ENCODE data around the gene ADPRM. TPM values are rescaled to one million over a fixed set of nuclear protein-coding genes. Genes with fewer than 3 reads are reported as not detected.

ADPRM gene
- total RNA-seq, 1 donor from 2014 or later, result 8.9 TPM

DNA sequence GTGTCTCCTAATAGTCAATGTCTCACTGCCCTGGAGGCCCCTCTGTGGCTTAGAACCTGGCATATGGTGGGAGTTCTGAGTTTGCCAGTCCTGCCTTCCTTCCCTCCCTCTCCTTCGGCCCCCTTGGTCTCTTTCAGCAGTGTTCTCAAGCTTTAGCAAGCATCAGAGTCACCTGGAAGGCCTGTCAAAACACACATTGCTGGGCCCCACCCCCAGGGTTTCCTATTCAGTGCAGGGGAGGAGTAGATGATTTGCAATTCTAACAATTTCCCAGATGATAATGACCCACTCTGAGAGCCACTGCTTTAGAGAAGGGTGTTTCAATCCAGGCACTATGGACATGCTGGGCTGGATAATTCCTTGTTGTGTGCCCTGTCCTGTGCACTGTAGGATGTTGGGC, 58.8 kb downstream of the ADPRM start:
- peak overlapping the region; percentile 68 for H3K4me2 ChIP-seq

DNA sequence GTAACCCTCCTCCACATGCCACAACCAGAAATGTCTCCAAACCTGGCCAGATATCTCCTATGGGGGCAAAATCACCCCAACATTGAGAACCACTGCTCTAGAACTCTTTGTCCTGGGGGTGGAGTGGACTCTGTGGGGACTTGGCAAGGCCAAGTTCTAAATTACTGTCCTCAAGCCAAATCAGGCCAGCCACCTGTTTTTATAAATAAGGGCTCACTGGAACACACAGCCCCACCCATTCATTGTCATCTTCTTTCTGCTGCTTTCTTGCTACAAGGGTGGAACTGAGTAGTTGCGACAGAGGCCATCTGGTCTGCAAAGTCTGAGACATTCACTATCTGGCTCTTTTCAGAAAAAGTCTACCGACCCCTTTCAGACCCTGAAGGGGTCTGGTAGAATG, 59.2 kb downstream of the ADPRM start:
- DNase-seq (ENCODE audit: low spot score), result no peak
- Histone ChIP-seq H3K9me3 (ENCODE audit: low read depth) (no peaks in the 10 kb centered on the region), H3K27ac (no peak overlapping the region), H3K9ac (no peak overlapping the region), H3K27me3 (no peaks in the 10 kb centered on the region), H3K79me2 (ENCODE audit: low read depth) (no peaks in the 10 kb centered on the region), H2AFZ (replicated peaks) (no peak overlapping the region), H3K4me2 (no peak overlapping the region), H4K20me1 (ENCODE audit: low read depth) (no peaks in the 10 kb centered on the region), H3F3A (ENCODE audit: low read depth) (peaks cover 20% of the 10 kb centered on the region), H3K4me1 (peaks cover 29% of the 10 kb centered on the region), H3K36me3 (no peaks in the 10 kb centered on the region), H3K4me3 (no peak overlapping the region)
- H3K27me3 Mint-ChIP-seq (ENCODE audit: insufficient read depth, low read depth), result peaks cover 12% of the 10 kb centered on the region
- no peaks in the 10 kb centered on the region for H3K9me3 Mint-ChIP-seq
- TF ChIP-seq EZH2 (IDR thresholded peaks at IDR 0.05), result no peak
- no peak for TF ChIP-seq EZH2phosphoT487 (IDR thresholded peaks at IDR 0.05)
- TF ChIP-seq, protein P1, sequence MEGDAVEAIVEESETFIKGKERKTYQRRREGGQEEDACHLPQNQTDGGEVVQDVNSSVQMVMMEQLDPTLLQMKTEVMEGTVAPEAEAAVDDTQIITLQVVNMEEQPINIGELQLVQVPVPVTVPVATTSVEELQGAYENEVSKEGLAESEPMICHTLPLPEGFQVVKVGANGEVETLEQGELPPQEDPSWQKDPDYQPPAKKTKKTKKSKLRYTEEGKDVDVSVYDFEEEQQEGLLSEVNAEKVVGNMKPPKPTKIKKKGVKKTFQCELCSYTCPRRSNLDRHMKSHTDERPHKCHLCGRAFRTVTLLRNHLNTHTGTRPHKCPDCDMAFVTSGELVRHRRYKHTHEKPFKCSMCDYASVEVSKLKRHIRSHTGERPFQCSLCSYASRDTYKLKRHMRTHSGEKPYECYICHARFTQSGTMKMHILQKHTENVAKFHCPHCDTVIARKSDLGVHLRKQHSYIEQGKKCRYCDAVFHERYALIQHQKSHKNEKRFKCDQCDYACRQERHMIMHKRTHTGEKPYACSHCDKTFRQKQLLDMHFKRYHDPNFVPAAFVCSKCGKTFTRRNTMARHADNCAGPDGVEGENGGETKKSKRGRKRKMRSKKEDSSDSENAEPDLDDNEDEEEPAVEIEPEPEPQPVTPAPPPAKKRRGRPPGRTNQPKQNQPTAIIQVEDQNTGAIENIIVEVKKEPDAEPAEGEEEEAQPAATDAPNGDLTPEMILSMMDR (IDR thresholded peaks at IDR 0.05), result no peak
- no peak overlapping the region for H3K4me3 Mint-ChIP-seq
- H3K4me1 Mint-ChIP-seq, result peaks cover 47% of the 10 kb centered on the region
- no peak overlapping the region for H3K27ac Mint-ChIP-seq
- peaks cover 4% of the 10 kb centered on the region for H3K36me3 Mint-ChIP-seq

More for the DNA sequence above, 58.8 kb downstream of the ADPRM start:
- Histone ChIP-seq H3K27ac (no peak overlapping the region), H3K9ac (no peak overlapping the region), H3K79me2 (ENCODE audit: low read depth) (no peaks in the 10 kb centered on the region), H3K27me3 (no peaks in the 10 kb centered on the region), H3K36me3 (no peaks in the 10 kb centered on the region), H3K4me1 (peaks cover 29% of the 10 kb centered on the region), H2AFZ (replicated peaks) (peak overlapping the region; percentile 84), H3K9me3 (ENCODE audit: low read depth) (no peaks in the 10 kb centered on the region), H4K20me1 (ENCODE audit: low read depth) (no peaks in the 10 kb centered on the region), H3F3A (ENCODE audit: low read depth) (peaks cover 20% of the 10 kb centered on the region), H3K4me3 (no peak overlapping the region)
- DNase-seq (ENCODE audit: low spot score), result no peak
- H3K36me3 Mint-ChIP-seq, result peaks cover 4% of the 10 kb centered on the region
- peak overlapping the region; percentile 65 for H3K4me3 Mint-ChIP-seq
- TF ChIP-seq, protein P1 (IDR thresholded peaks at IDR 0.05), result no peak
- no peak for TF ChIP-seq EZH2phosphoT487 (IDR thresholded peaks at IDR 0.05)
- TF ChIP-seq EZH2 (IDR thresholded peaks at IDR 0.05), result no peak
- H3K27ac Mint-ChIP-seq, result no peak overlapping the region
- peaks cover 51% of the 10 kb centered on the region for H3K4me1 Mint-ChIP-seq
- peaks cover 8% of the 10 kb centered on the region for H3K27me3 Mint-ChIP-seq (ENCODE audit: insufficient read depth, low read depth)
- H3K9me3 Mint-ChIP-seq, result no peaks in the 10 kb centered on the region

DNA sequence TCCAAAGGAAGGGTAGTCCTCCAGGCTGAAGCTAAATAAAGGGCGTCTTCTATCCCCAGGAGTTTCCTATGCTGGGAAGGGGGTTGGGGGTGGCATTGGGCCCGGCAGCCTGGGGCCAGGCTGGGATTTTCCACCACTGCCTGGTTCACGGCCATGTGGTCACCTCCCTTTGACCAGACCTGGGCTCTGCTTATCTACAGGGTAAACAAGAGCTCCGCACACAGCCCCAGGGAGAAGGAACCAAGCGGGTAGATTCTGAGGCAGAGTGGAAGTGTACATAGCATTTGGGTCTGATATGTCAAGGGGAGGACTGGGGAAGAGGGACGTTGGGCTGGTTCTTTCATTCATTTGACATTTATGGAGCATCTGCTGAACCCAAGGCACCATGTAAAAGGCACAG, 59.7 kb downstream of the ADPRM start:
- H3K36me3 Mint-ChIP-seq, result peaks cover 4% of the 10 kb centered on the region
- Histone ChIP-seq H3K4me2 (no peak overlapping the region), H3K9ac (no peak overlapping the region), H3K4me1 (peaks cover 29% of the 10 kb centered on the region), H3K9me3 (ENCODE audit: low read depth) (no peaks in the 10 kb centered on the region), H3F3A (ENCODE audit: low read depth) (peaks cover 20% of the 10 kb centered on the region), H3K79me2 (ENCODE audit: low read depth) (no peaks in the 10 kb centered on the region), H3K36me3 (no peaks in the 10 kb centered on the region), H2AFZ (replicated peaks) (no peak overlapping the region), H3K27me3 (no peaks in the 10 kb centered on the region), H4K20me1 (ENCODE audit: low read depth) (no peaks in the 10 kb centered on the region), H3K4me3 (no peak overlapping the region), H3K27ac (no peak overlapping the region)
- TF ChIP-seq EZH2 (IDR thresholded peaks at IDR 0.05) (no peak), EZH2phosphoT487 (IDR thresholded peaks at IDR 0.05) (no peak)
- TF ChIP-seq, protein P1 (IDR thresholded peaks at IDR 0.05), result no peak
- no peak overlapping the region for H3K4me3 Mint-ChIP-seq
- H3K9me3 Mint-ChIP-seq, result no peaks in the 10 kb centered on the region
- DNase-seq (ENCODE audit: low spot score), result no peak
- H3K27ac Mint-ChIP-seq, result no peak overlapping the region
- H3K4me1 Mint-ChIP-seq, result peaks cover 42% of the 10 kb centered on the region
- peaks cover 14% of the 10 kb centered on the region for H3K27me3 Mint-ChIP-seq (ENCODE audit: insufficient read depth, low read depth)

Data from neural progenitor cell (in vitro differentiated cells).